ENCODE data around the gene RGMA.

DNA sequence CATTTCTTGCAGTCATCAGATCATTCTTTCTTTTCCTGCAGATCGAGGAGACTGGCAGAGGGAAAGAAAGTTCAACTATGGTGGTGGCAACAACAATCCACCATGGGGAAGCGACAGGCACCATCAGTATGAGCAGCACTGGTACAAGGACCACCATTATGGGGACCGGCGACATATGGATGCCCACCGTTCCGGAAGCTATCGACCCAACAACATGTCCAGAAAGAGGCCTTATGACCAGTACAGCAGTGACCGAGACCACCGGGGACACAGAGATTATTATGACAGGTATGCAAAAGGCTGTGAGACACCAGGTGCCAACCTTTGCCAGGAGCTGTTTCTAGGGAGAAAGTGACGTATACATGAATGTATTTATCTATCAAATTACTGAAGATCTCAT lies 69.0 kb downstream of the RGMA start:
- TF ChIP-seq, protein P1, sequence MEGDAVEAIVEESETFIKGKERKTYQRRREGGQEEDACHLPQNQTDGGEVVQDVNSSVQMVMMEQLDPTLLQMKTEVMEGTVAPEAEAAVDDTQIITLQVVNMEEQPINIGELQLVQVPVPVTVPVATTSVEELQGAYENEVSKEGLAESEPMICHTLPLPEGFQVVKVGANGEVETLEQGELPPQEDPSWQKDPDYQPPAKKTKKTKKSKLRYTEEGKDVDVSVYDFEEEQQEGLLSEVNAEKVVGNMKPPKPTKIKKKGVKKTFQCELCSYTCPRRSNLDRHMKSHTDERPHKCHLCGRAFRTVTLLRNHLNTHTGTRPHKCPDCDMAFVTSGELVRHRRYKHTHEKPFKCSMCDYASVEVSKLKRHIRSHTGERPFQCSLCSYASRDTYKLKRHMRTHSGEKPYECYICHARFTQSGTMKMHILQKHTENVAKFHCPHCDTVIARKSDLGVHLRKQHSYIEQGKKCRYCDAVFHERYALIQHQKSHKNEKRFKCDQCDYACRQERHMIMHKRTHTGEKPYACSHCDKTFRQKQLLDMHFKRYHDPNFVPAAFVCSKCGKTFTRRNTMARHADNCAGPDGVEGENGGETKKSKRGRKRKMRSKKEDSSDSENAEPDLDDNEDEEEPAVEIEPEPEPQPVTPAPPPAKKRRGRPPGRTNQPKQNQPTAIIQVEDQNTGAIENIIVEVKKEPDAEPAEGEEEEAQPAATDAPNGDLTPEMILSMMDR (IDR thresholded peaks at IDR 0.05) = no peak
- TF ChIP-seq POLR2A (IDR thresholded peaks at IDR 0.05) (no peak), POLR2AphosphoS5 (IDR thresholded peaks at IDR 0.05) (no peak)
